Stimulated activated CD4-positive, alpha-beta T cell treated with anti-CD3 and anti-CD28 coated beads, Interleukin-4, amount 100 ng/mL, for 1 hour (primary cell): Measurements from ENCODE around the gene CFDP1.

ENCODE experiments used
- DNase-seq: peaks from one replicate; pipeline ENCODE4 v3.0.0-alpha.2; 2020

CFDP1 gene

DNA sequence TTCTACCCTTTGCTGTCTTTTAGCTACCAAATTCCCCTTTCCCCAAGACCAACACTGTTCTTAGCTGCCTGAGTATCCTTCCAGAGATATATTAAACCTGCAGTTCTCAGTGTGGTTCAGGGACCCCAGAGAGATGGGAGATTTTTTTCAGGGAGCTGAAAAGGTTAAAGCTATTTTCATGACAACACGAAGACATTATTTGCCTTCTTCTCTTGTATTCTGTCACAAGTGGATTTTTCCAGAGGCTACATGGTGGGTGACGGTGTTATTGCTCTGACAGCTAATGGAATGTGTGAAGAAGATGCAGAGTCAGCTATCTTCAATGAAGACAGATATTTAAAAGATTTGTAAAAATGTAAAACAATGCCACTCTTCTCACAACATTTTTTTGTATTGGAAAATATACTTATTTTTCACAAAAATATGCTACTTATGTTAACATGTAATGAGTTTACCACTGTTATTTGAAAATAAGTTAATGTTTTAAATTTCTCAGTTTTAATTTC lies 69.0 kb downstream of the CFDP1 start:
- no peak for DNase-seq

DNA sequence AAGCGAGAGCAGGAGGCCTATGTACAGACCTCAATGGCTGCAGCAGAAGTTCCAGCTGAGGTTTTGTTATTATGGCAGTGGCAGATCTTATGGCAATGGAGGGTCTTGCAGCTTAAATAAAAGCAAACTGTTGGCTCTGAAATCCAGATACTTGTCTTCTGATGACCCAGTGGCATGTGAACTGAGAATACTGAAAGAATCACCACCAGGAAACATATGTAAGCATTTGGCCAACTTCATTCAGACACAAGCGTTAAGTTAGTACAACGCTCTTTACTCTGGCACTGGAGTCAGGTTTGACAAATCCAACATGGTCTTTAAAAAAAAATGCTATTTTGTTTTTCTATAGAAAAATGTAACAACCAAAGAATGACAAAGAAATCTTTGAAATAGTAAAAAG lies 70.5 kb downstream of the CFDP1 start:
- DNase-seq = no peak

DNA sequence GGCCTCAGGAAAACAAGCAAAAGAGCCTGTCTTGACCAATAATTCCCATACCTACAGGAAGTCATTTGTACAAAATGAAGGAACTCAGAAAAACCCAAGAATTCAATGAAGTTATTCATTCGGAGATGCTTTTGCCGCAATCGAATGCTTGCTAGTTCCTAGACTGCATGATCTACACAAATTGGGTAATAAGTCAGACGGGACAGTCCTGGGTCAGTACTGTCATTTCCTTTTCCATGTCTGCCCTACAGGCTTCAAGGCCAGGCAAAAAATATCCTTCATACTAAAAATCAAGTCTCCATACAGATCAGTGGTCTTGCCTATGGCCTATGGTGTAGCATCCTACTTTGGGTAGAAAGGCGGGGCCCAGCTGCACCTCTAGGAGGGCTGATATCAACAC lies 71.4 kb downstream of the CFDP1 start:
- no peak for DNase-seq

DNA sequence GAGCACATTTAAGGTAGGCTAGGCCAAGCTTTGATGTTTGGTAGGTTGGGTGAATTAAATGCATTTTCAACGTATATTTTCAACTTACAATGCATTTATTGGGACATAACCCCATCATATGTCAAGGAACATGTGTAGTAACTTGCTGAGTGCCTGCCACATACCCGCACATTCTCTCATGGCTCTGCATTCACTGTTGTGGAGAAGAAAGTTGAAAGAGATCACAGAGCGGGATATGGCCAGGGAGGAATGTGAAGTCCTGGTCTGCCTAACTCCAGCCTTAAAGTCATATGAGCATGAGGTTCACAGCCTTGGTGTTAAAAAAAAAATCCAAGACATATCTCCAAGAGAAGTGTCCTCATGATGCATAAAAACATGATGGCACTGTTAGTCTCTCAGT lies 79.1 kb downstream of the CFDP1 start:
- no peak for DNase-seq

DNA sequence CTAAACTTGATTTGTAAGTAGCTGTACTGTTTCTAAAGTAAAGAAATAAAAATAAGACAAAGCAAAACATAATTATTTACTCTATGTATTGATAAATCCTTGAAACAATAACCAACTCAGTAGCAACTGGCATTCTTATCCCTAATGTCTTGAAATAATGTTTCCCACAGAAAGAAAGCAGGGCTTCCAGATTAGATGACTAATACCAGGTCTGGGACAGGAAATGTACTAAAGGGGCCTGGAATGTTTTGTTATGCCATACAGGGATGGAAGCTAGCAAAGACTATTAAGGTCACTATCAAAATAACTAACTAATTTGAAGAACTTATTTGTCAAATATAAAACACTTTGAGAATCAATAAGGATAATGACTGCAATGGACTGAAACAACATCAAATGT lies 82.1 kb downstream of the CFDP1 start:
- DNase-seq = no peak

DNA sequence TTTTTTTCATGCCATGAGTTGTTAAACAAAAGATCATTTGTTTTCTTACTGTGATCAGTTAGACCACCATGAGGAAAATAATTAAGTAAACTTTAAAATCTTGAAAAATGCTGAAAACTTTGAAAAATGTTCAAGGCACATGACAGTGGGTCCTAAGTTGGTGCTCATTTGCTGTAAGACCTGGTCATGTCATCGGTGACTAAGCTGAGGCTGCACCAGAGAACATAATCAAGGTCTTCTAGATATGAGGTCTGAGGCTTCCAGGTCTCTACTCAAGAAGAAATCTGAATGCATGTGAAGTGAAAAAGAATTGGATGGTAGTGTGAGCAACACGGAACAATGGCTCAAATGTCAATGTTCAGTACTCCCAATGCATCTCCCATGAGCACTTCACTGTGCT lies 87.6 kb downstream of the CFDP1 start:
- DNase-seq = no peak

DNA sequence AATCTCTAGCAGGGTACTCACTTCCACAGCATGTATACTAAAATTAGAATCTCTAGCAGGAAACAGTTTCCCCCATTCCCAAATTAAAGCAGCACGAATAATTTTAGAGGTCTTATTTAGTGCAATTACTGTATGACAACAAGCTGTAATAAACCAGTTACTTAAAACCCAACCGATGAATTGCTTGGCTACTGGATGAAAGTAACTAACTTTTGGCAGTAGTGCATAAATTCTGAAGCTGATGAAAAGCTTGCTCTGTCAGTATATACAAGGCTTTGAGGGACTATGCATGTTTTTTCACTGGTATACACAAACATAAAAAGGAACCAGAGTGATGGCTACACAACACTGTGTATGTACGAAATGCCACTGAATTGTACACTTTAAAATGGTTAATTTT lies 89.4 kb downstream of the CFDP1 start:
- no peak for DNase-seq

DNA sequence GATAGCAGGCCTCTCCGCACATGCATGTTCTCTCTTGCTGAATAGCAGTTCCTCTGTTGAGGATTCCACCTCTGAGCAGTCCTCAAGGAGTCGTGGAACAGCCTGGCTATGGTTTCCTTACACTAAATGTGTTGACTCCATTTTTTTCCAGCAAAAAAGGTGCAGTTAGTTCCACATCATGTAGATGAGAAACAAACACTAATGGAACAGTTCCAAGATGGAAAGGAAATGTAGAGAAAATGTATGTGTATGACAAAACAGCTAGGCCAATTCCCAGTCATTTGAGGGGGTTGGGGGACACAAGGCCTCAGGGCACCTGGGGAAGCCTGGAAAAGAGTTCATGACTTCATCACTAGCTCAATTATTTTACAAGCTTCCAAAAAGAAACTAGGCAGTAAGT lies 90.0 kb downstream of the CFDP1 start:
- DNase-seq = no peak

DNA sequence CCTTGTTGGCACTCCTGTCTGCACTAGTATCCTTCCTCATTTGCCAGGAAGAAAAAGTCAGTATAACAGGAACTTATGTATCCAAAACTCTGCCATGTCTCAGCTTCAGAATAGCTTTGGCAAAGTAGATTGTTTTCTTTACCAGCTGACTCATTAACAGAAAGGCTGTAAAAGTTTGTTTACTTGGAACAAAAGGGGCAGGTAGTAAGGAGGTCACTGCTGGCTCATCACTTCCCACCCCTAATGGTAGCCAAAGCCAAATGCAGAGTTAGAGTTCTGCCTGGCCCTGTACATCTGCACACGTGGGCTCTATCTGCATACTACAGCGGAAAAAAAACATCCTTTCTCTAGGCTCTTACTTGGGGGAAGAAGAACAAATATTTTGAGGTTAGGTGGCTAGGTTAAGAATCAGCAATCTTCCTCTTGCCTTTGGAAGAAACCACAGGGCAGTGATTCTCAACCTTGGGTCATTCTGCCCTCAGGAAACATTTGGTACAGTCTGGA lies 90.9 kb downstream of the CFDP1 start:
- no peak for DNase-seq

DNA sequence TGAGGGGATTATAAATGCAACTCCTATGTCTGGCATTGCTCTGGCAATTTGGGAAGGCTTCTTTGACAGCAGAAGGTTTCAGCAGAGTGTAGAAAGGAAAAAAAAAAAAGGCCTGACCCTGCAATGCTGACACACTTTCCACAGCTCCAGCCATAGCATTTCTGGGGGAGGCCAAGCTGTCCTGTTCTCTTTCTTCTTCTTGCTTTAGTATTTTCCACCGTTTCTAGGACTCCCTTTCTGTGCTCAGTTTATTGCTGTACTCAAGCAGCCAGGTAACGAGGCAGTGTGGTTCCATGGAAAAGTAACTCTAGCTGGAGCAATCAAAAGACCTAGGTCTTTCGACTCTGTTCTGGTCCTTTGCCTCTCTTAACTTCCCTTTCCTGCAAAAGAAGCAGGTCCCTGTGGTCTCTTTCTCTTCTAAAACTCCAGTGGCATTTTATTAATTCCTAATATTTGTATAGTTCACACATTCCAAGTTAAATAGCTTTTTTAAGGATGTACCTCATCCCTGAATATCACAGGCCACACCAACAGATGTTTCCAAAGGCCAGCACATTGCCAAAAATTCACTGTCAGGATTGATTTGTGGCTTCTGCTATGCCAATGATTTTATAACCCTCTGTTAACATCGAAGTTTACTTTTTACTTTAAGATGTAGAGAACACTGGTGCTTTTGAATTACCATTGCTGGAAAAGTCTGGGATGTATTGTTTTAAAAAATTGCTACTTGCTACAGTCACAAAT lies 91.6 kb downstream of the CFDP1 start:
- no peak for DNase-seq

DNA sequence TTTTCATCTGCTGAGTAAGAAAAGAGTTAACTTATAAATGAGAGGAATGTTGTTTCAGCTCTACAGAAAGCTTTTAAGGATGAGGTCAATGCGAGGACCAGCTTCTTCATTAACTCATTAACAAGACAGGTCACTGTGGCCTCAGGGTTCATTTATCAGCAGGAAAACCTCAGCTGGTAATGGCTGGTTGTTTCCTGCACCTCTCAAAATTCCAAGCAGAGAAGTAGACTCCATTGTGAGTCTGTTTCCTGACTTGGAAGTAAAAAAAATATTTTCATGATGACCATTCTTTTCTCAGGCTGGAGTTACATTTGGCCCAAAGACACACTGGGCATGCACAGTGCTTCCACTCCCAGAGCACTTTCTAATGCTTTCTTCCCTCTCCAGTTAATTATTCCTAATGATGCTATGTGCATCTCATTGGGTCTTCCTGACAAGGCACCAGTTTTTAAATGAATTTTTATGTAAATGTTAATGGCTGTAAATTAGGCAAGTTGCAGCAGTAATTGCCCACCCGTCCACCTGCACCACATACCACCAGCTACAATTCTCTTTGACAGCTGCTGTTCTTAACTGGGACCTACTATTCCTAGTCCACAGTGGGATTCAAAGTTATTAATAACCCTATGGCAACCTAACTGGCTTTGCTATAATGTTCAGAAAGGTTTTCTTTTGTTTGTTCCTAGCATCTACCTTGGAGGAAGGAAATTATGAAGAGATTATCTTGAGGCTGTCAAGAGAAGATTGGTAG lies 92.4 kb downstream of the CFDP1 start:
- no peak for DNase-seq

DNA sequence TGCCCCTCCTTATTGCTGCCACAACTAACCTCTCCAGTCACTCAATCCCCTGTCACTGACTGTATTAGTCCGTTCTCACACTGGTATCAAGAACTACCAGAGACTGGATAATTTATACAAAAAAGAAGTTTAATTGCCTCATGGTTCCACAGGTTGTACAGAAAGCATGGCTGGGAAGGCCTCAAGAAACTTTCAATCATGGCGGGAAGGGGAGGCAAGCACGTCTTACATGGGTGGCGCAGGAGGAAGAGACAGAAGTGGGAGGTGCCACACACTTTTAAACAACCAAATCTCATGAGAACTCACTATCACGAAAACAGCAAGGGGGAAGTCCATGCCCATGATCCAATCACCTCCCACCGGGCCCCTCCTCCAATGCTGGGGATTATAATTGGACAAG lies 95.9 kb downstream of the CFDP1 start:
- DNase-seq = no peak

DNA sequence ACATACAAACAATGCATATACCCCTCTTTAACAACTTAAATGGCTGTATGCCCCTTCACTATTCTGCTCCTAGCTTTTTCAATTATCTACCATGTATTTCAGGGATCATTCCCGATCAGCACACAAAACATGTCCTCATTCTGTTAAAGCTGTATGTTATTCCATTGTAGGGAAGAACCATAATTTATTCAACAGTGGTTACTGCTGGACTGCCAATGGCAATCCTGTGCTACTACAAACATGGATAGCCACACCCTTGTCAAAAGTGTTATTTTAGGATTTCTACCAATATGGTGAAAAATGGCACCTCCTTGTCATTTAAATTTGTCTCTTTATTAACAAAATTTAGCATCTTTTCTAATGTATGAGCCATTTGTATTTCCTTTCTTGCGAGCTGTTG lies 96.8 kb downstream of the CFDP1 start:
- DNase-seq = no peak

DNA sequence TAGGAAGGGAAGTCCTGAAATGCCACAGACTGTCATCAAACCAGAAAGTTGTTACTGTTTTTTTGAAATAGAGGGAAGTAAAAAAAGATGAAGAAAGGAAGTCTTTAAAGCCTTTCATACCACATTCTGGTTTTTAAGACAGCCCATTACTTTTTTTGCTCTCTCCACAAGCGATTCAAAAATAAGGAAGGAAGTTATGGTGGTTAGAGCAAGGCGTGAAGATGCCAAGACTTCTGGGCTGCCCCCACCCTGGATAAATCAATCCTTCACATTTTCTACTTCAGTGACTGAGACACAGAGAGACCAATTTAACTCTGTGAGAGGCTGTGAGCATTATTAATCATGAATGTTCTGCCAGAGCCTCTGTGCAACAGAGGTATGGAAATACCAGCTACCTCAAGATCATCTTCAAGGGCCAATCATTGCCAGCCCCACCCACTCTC lies 99.6 kb downstream of the CFDP1 start:
- DNase-seq = no peak

DNA sequence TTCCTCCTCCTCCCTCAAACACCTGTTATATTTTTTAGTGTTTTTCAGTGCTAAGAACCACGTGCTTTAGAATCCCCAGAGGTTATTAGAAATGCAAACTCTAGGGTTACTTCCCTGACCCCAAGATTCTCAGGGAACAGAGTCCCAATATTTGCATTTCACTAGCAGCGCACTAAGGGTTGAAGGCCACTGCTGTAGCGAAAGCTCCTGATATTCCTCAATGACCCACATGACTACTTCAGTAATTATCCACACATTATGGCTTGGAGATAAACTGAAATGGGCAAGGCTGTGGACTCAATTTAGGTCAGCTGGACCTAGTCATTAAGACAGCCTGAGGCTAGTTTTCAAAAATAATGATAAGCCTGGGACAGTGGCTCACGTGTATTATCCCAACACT lies 103.4 kb downstream of the CFDP1 start:
- no peak for DNase-seq

DNA sequence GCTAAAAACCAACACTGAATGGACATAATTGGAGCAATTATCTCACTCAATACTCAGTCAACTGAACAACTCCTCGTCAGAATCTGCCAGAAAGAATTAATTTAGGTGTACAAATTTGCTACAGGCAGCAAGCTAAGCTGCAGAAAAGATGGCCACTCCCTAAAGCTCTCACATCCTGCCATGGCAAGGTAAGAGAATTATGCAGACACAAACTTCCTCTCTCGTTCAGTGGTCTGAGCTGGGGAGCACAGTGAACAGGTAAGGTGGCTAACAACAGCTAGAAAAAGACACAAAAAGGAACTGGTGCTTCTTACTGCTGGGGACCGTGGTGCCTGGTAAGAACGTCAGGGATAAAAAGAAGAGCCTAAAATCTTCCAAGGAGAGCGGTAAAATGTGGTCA lies 107.0 kb downstream of the CFDP1 start:
- no peak for DNase-seq

DNA sequence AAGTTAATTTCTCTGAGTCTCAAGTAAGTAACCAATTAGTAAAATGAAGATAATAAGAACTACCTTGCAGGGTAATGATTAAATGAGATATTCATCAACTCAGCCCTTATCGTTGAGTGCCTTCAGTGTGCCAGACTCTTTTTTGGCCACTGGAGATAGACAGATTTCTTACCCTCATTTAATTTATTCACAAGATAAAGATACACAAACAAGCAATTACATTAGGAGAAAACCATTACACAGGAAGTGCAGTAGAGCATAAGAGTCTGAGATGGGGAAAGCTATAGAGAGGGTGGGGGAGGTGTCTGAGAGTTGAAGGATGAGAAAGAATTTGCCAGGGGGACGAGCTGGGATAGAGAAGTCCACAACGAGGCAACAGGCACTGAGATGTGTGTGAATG lies 109.4 kb downstream of the CFDP1 start:
- DNase-seq = no peak

DNA sequence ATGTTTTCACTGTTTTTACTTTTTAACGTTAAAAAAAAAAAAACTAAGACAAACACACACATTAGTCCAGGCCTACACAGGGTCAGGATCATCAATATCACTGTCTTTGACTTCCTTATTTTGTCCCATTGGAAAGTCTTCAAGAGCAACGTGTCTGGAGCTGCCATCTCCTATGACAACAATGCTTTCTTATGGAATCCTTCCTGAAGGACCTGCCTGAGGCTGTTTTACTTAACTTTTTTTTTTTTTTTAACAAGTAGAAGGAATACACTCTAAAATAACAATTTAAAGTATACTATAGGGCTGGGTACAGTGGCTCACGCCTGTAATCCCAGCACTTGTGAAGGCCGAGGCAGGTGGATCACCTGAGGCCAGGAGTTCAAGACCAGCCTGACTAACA lies 110.1 kb downstream of the CFDP1 start:
- no peak for DNase-seq

DNA sequence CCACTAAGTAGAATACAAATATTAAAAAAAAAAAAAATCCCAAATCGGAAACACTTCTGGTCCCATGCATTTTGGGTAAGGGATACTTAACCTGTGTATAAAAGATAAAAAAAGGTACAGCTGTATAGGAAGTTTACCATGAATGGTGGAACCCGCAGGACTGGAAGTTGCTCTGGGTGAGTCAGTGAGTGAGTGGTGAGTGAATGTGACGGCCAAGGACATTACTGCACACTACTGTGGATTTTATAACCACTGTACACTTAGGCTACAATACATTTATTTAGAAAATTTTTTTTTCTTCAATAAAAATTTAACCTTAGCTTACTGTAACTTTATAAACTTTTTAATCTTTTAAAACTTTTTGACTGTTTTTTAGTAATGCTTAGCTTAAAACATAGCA lies 110.6 kb downstream of the CFDP1 start:
- DNase-seq = no peak

DNA sequence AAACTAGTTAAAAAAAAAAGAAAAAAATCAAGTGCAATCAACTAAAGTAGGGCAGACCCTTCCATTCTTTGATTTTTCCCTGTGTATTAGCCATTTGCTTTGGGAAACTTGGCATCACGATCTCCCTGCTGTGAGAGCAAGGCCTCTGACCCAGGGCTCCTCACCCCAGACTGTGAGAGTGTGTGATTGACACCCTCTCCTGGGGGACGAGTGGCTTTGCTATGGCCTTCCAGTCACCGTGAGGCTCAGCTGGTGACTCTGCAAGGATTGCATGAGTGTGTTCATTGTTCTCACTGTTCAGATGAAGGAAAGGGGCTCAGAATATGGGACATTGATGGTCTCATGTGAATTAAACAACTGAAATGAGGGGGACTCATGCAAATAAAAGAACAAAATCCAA lies 112.9 kb downstream of the CFDP1 start:
- DNase-seq = no peak

DNA sequence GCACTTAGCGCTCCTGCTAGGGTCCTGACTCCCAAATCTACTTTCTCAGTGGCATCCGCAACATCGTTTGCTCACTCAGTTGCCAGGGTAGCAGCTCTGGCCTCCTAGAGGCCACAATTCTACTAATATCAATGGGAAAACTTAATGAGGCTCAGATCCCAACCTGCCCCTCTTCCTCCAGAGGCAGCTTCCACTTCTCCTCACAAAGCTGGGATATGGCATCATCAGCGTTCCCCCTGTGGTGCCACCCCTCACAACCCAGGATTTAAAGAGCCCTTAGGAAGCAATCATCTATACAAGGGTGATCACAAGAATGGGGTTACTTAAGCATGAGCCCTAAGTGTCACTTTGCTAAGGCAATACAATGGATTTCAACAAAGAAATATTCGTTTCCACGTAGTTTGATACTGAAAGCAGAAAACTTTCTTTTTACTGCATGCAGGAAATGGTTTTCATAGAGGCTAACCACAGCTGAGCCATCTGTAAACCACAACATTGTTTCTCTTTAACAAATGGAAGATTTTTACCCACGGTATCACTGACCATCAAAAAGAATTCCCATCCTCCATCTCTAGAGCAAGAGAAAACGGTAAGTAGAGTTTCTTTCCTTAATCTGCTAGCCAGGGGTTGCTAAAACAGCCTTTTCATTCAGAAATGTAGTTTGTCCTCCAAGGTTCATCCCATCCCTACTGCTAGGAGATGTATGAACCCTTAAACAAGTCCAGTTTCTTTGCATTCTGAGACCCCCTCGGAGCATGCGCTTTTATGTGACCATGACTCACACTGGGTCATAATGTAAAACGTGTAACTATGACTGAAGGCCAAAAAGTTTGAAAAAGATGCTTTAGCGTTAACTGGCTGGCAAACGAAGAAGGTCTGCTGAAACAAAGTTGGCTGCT lies 113.5 kb downstream of the CFDP1 start:
- no peak for DNase-seq

DNA sequence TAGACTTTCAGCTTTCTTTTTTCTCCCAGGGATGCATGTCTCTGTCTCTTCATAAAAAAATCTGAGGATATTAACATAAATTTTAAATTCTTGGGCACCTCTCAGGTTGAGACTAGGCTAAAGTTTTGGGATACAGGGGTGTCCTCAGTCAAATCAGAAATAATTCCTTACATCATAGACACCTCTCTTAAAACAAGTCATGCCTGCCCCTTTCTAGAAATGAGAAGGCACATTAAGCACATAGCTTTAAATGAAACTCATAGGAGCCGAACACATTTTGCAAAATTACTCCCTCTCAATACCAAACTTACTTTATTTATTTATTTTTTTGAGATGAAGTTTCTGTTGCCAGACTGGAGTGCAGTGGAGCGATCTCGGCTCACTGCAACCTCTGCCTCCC lies 114.6 kb downstream of the CFDP1 start:
- DNase-seq = no peak

DNA sequence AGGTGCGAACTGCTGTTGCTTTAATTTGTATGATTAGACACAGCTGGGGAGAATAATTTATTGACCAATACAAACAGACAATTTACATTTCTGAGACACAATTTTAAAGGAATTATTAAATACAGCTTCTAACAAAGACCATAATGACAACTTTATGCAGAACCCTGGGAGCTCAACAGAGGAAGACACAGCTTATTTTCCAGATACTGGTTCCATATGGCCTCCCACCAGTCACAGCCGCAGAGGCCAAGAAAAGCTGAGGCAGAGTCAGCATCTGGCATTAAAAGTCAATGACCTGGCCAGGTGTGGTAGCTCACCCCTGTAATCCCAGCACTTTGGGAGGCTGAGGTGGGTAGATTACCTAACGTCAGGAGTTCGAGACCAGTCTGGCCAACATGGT lies 115.8 kb downstream of the CFDP1 start:
- no peak for DNase-seq
